GM21825 (cell line): ENCODE measurements around the gene ME1.
"Not testable (repeated sequence)": the region's sequence is repeated elsewhere in the genome, so short reads cannot be mapped to it uniquely, and the experiment has no call there.

Experiments used
- ATAC-seq: cut with Tn5 transposase; IDR thresholded peaks from one replicate; pipeline ENCODE4 v1.9.1; 2021; ENCODE audit warnings: mild to moderate bottlenecking, moderate library complexity; ENCODE audit not compliant: unreplicated experiment

Gene ME1

GRCh38 chr6:83430611-83431544 is at the start of gene ME1:
Gene ME1 (minus strand): TSS chr6:83431051. CDS start chr6:83430954, 97 bp downstream.
- ATAC-seq = peak; percentile 93

- no peak for ATAC-seq
Measured at GRCh38 chr6:83480470-83480869, 49.6 kb upstream of the ME1 start.

- no peak for ATAC-seq
Measured at GRCh38 chr6:83479389-83479788, 48.5 kb upstream of the ME1 start.

- ATAC-seq = no peak
Measured at GRCh38 chr6:83476971-83477370, 46.1 kb upstream of the ME1 start.

GRCh38 chr6:83474309-83474708 is 43.5 kb upstream of the ME1 start:
- ATAC-seq = no peak

- no peak for ATAC-seq
Measured at GRCh38 chr6:83472767-83473166, 41.9 kb upstream of the ME1 start.

GRCh38 chr6:83470587-83470986 is 39.7 kb upstream of the ME1 start:
- no peak for ATAC-seq

- no peak for ATAC-seq
Measured at GRCh38 chr6:83470001-83470400, 39.1 kb upstream of the ME1 start.

GRCh38 chr6:83467620-83468036 is 36.8 kb upstream of the ME1 start:
- no peak for ATAC-seq

- ATAC-seq = no peak
Measured at GRCh38 chr6:83466328-83466727, 35.5 kb upstream of the ME1 start.

- ATAC-seq = no peak
Measured at GRCh38 chr6:83464381-83465140, 33.7 kb upstream of the ME1 start.

GRCh38 chr6:83463886-83464285 is 33.0 kb upstream of the ME1 start:
- ATAC-seq = no peak

GRCh38 chr6:83462524-83462923 is 31.7 kb upstream of the ME1 start:
- no peak for ATAC-seq

GRCh38 chr6:83461438-83461837 is 30.6 kb upstream of the ME1 start:
- ATAC-seq = no peak

GRCh38 chr6:83459663-83460062 is 28.8 kb upstream of the ME1 start:
- ATAC-seq = no peak

GRCh38 chr6:83450015-83450414 is 19.2 kb upstream of the ME1 start:
- ATAC-seq = not testable (repeated sequence)

GRCh38 chr6:83444086-83444699 is 13.3 kb upstream of the ME1 start:
- not testable (repeated sequence) for ATAC-seq

- no peak for ATAC-seq
Measured at GRCh38 chr6:83443516-83443915, 12.7 kb upstream of the ME1 start.

- no peak for ATAC-seq
Measured at GRCh38 chr6:83442752-83443151, 11.9 kb upstream of the ME1 start.

GRCh38 chr6:83439201-83439600 is 8.3 kb upstream of the ME1 start:
- ATAC-seq = no peak

- ATAC-seq = no peak
Measured at GRCh38 chr6:83436674-83437073, 5.8 kb upstream of the ME1 start.
